ENCODE measurements around the gene WDFY1.

WDFY1 gene

GRCh38 chr2:223852281-223852795, 92.8 kb downstream of the WDFY1 start:
- no peak for DNase-seq

GRCh38 chr2:223847410-223847809, 97.7 kb downstream of the WDFY1 start:
- DNase-seq = no peak

GRCh38 chr2:223846515-223846914, 98.6 kb downstream of the WDFY1 start:
- DNase-seq = no peak

- no peak for DNase-seq
Measured at GRCh38 chr2:223841436-223842190, 103.5 kb downstream of the WDFY1 start.

GRCh38 chr2:223837287-223838061, 107.7 kb downstream of the WDFY1 start, which contains the start of gene AP1S3:
AP1S3 (minus strand) TSS chr2:223837582; CDS start chr2:223837450, 132 bp downstream.
- DNase-seq = peak; percentile 74

GRCh38 chr2:223835701-223836532, 109.2 kb downstream of the WDFY1 start:
- no peak for DNase-seq

- no peak for DNase-seq
Measured at GRCh38 chr2:223834431-223834830, 110.7 kb downstream of the WDFY1 start.

- DNase-seq = no peak
Measured at GRCh38 chr2:223832241-223832903, 112.8 kb downstream of the WDFY1 start.

- no peak for DNase-seq
Measured at GRCh38 chr2:223829128-223829527, 116.0 kb downstream of the WDFY1 start.

GRCh38 chr2:223828314-223828713, 116.8 kb downstream of the WDFY1 start:
- DNase-seq = no peak

GRCh38 chr2:223826995-223827394, 118.1 kb downstream of the WDFY1 start:
- DNase-seq = no peak

Data from stimulated activated CD4-positive, alpha-beta T cell treated with anti-CD3 and anti-CD28 coated beads, Interleukin-12 subunit alpha, Interleukin-12 subunit beta, amount 100 ng/mL, for 4 hours (primary cell).